Fibroblast of the aortic adventitia (primary cell): ENCODE data around the gene CEACAM21. TPM values are rescaled to one million over a fixed set of nuclear protein-coding genes. Genes with fewer than 3 reads are reported as not detected.

ENCODE experiments used
- DNase-seq: peaks from one replicate; pipeline ENCODE4 v3.0.0-alpha.2; 2010; ENCODE audit warnings: low read depth
- H3K4me3 ChIP-seq: 2 replicates; pipeline ENCODE4 v1.5.1; 2011; ENCODE audit warnings: low read depth, mild to moderate bottlenecking, control low read depth, low read length, moderate library complexity
- CTCF ChIP-seq: IDR thresholded peaks from 2 replicates; pipeline ENCODE4 v1.5.1; 2011; ENCODE audit warnings: mild to moderate bottlenecking, low read length, control low read depth, inconsistent platforms; ENCODE audit not compliant: insufficient read depth
- total RNA-seq: library from RNA; depleted of rRNA; stranded (reverse); fragments of >200 nt; gene quantifications from 2 replicates; pipeline ENCODE4 v1.2.3, GENCODE V29; 2012; ENCODE audit warnings: low replicate concordance

CEACAM21 gene
- total RNA-seq, 1 donor = not detected

GRCh38 chr19:41531438-41532311 lies 44.3 kb upstream of the CEACAM21 start:
- TF ChIP-seq CTCF = no peak
- H3K4me3 ChIP-seq = no peak overlapping the region
- peak; percentile 56 for DNase-seq

GRCh38 chr19:41532526-41532925 lies 43.4 kb upstream of the CEACAM21 start:
- no peak for DNase-seq
- no peak overlapping the region for H3K4me3 ChIP-seq

GRCh38 chr19:41533671-41534215 lies 42.2 kb upstream of the CEACAM21 start:
- H3K4me3 ChIP-seq = no peak overlapping the region
- TF ChIP-seq CTCF = no peak
- no peak for DNase-seq

More at GRCh38 chr19:41532526-41532925, 43.4 kb upstream of the CEACAM21 start:
- TF ChIP-seq CTCF = no peak

GRCh38 chr19:41535029-41535622 lies 40.8 kb upstream of the CEACAM21 start:
- DNase-seq = no peak
- no peak overlapping the region for H3K4me3 ChIP-seq
- TF ChIP-seq CTCF = no peak

- TF ChIP-seq CTCF = peak; percentile 53
These were observed 38.2 kb upstream of the CEACAM21 start for GRCh38 chr19:41537789-41538188.

GRCh38 chr19:41540041-41540695 lies 35.8 kb upstream of the CEACAM21 start:
- no peak for DNase-seq
- H3K4me3 ChIP-seq = no peak overlapping the region
- TF ChIP-seq CTCF = no peak

More at GRCh38 chr19:41537789-41538188, 38.2 kb upstream of the CEACAM21 start:
- DNase-seq = peak; percentile 35
- no peak overlapping the region for H3K4me3 ChIP-seq
